HCT116 (cell line): ENCODE data around the gene SCYL2.

Experiments
- CBX3 ChIP-seq: IDR thresholded peaks from 2 replicates; pipeline ENCODE4 v1.6.1; 2012; ENCODE audit warnings: low read depth
- EGR1 ChIP-seq: IDR thresholded peaks from 2 replicates; pipeline ENCODE4 v1.6.1; 2012; ENCODE audit warnings: low read depth
- ELF1 ChIP-seq: IDR thresholded peaks from 2 replicates; pipeline ENCODE4 v1.6.1; 2012; ENCODE audit warnings: low read depth, borderline replicate concordance
- EZH2 ChIP-seq: fragments of 200-600 bp; sonication (generic); IDR thresholded peaks from 2 replicates; pipeline ENCODE4 v1.6.1; 2017; ENCODE audit warnings: antibody characterized with exemption, mixed run types
- EZH2phosphoT487 ChIP-seq: fragments of 200-600 bp; IDR thresholded peaks from 2 replicates; pipeline ENCODE4 v1.6.1; 2018; ENCODE audit warnings: antibody characterized with exemption, borderline replicate concordance
- JUND ChIP-seq: IDR thresholded peaks from 2 replicates; pipeline ENCODE4 v1.6.1; 2012
- POLR2A ChIP-seq: IDR thresholded peaks from 2 replicates; pipeline ENCODE4 v1.7.0; 2011; ENCODE audit warnings: borderline replicate concordance; ENCODE audit not compliant: insufficient read depth, insufficient read length; ENCODE audit errors: extremely low read depth
- POLR2AphosphoS5 ChIP-seq: IDR thresholded peaks from 2 replicates; pipeline ENCODE4 v1.6.1; 2011; ENCODE audit warnings: mild to moderate bottlenecking, low read depth, low read length, moderate library complexity
- SP1 ChIP-seq: IDR thresholded peaks from 2 replicates; pipeline ENCODE4 v1.6.1; 2012; ENCODE audit warnings: low read depth
- YY1 ChIP-seq: IDR thresholded peaks from 2 replicates; pipeline ENCODE4 v1.6.1; 2011; ENCODE audit warnings: low read length, low read depth, moderate library complexity, mild to moderate bottlenecking; ENCODE audit not compliant: insufficient replicate concordance; ENCODE audit errors: extremely low read depth
- TF ChIP-seq, protein P1 (sequence below): IDR thresholded peaks from 2 replicates; pipeline ENCODE4 v1.6.1; 2012
- TF ChIP-seq, protein P2 (sequence below), 3 experiments: fragments of 200-600 bp in 1 of 3; sonication (generic) in 1 of 3; IDR thresholded peaks in 2 of 3; conservative IDR thresholded peaks in 1 of 3; 2 replicates each; pipeline ENCODE4 v1.5.1; 2012 to 2017; ENCODE audit warnings: low read depth in 2 of 3, low read length in 2 of 3, antibody characterized with exemption in 1 of 3, borderline replicate concordance in 1 of 3, control low read depth in 1 of 3, mild to moderate bottlenecking in 1 of 3, mixed read lengths in 1 of 3, mixed run types in 1 of 3, moderate library complexity in 1 of 3; ENCODE audit not compliant: insufficient read depth in 1 of 3
- TF ChIP-seq, protein P3 (sequence below): IDR thresholded peaks from 2 replicates; pipeline ENCODE4 v1.6.1; 2012; ENCODE audit warnings: low read depth

DNA sequence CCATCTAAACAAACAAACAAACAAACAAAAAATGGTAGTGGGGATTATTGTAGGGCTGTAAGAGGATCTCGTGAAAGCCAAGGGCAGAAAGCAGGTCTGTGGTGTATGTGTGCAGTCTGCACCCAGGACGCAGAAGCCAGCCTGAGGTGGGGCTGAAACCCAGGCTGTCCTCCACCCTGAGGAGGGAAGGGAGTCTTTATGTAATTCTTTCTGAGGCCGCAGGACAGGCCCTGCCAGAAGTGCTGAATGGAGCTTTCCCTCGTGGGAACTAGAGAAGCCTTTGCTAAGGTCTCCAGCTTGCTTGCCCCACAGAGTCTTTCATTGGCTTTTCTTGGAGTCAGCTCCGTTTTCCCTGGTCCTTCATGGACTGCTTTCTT lies 117.6 kb downstream of the SCYL2 start:
- no peak for TF ChIP-seq SP1
- no peak for TF ChIP-seq POLR2A
- TF ChIP-seq, protein P1, sequence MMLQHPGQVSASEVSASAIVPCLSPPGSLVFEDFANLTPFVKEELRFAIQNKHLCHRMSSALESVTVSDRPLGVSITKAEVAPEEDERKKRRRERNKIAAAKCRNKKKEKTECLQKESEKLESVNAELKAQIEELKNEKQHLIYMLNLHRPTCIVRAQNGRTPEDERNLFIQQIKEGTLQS: no peak
- TF ChIP-seq CBX3: no peak
- TF ChIP-seq, protein P2, sequence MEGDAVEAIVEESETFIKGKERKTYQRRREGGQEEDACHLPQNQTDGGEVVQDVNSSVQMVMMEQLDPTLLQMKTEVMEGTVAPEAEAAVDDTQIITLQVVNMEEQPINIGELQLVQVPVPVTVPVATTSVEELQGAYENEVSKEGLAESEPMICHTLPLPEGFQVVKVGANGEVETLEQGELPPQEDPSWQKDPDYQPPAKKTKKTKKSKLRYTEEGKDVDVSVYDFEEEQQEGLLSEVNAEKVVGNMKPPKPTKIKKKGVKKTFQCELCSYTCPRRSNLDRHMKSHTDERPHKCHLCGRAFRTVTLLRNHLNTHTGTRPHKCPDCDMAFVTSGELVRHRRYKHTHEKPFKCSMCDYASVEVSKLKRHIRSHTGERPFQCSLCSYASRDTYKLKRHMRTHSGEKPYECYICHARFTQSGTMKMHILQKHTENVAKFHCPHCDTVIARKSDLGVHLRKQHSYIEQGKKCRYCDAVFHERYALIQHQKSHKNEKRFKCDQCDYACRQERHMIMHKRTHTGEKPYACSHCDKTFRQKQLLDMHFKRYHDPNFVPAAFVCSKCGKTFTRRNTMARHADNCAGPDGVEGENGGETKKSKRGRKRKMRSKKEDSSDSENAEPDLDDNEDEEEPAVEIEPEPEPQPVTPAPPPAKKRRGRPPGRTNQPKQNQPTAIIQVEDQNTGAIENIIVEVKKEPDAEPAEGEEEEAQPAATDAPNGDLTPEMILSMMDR (IDR thresholded peaks at IDR 0.05 in 2 of 3, conservative IDR thresholded peaks at IDR 0.05 in 1 of 3; ENCODE audit: borderline replicate concordance in 1 of 3, insufficient read depth in 1 of 3, low read depth in 2 of 3, low read length in 2 of 3): no peak
- no peak for TF ChIP-seq EZH2
- TF ChIP-seq EGR1: no peak
- TF ChIP-seq POLR2AphosphoS5: no peak
- TF ChIP-seq, protein P3, sequence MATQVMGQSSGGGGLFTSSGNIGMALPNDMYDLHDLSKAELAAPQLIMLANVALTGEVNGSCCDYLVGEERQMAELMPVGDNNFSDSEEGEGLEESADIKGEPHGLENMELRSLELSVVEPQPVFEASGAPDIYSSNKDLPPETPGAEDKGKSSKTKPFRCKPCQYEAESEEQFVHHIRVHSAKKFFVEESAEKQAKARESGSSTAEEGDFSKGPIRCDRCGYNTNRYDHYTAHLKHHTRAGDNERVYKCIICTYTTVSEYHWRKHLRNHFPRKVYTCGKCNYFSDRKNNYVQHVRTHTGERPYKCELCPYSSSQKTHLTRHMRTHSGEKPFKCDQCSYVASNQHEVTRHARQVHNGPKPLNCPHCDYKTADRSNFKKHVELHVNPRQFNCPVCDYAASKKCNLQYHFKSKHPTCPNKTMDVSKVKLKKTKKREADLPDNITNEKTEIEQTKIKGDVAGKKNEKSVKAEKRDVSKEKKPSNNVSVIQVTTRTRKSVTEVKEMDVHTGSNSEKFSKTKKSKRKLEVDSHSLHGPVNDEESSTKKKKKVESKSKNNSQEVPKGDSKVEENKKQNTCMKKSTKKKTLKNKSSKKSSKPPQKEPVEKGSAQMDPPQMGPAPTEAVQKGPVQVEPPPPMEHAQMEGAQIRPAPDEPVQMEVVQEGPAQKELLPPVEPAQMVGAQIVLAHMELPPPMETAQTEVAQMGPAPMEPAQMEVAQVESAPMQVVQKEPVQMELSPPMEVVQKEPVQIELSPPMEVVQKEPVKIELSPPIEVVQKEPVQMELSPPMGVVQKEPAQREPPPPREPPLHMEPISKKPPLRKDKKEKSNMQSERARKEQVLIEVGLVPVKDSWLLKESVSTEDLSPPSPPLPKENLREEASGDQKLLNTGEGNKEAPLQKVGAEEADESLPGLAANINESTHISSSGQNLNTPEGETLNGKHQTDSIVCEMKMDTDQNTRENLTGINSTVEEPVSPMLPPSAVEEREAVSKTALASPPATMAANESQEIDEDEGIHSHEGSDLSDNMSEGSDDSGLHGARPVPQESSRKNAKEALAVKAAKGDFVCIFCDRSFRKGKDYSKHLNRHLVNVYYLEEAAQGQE: no peak
- no peak for TF ChIP-seq JUND
- TF ChIP-seq EZH2phosphoT487: no peak
- TF ChIP-seq ELF1: no peak
- no peak for TF ChIP-seq YY1
